ENCODE data around the gene ARID1B.

DNA sequence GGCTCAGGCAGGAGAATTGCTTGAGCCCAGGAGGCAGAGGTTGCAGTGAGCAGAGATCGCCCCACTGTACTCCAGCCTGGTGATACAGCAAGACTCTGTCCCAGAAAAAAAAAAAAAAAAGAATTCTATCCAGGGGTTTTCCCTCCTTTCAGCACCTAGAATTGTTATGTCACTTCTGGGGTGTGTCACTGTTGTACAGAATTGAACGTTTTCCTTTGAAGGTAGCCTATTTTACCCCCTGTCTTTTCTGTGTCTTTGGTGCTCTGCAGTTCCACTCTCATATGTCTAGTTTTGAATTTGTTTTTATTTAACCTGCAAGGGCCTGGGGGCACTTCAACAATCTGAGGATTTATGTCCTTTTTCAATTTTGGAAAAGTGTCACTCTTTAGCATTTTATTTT lies 19.3 kb upstream of the ARID1B start:
- no peak for TF ChIP-seq POLR2A (IDR thresholded peaks at IDR 0.05)
- no peak for TF ChIP-seq CTCF (IDR thresholded peaks at IDR 0.05)
